GM12892 (cell line): ENCODE measurements around the gene OSTF1.

ENCODE experiments used
- POLR2A ChIP-seq: IDR thresholded peaks from 2 replicates; pipeline ENCODE4 v1.6.1; 2011; ENCODE audit warnings: low read depth, low read length, control low read depth
- POLR2AphosphoS5 ChIP-seq: IDR thresholded peaks from 2 replicates; pipeline ENCODE4 v1.6.1; 2011; ENCODE audit warnings: low read depth, low read length, control low read depth

DNA sequence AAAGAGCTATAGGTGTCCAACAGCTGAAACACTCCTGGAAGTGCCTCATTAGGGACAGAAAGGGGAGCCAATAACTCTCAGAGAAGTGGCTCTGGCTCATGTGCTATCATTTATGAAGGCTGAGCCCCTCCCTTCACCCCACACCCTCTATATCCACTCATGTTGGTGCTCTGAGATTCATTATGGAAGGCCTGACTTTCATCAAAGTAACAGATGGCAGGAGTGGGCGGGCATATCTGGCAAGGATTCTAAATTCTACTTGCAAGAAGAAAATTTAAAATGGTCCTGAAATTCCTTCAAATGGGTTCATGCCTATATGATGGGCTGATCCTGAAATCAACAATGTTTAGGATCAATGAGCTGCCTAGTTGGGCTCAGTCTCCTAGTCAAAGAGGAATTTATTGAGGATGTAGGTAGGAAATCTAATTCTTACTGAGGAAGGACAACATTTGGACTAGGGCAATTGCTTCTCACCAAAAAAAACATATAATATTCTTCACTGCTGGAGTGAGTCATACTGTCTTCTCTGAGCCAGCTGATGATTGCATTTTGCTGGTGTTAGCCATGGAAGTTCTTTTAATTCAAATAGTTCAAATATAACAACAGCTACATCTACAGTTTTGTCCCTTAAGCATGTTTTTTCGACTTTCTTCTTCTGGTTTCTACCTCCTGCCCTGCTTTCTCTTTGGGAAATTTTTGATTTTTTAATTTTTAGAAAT, 23.8 kb upstream of the OSTF1 start:
- TF ChIP-seq POLR2AphosphoS5 (no peak), POLR2A (no peak)
